ENCODE measurements around the gene ROS1.

GRCh38 chr6:117329926-117330325 is 95.8 kb downstream of the ROS1 start:
- TF ChIP-seq POLR2AphosphoS5 (IDR thresholded peaks at IDR 0.05; ENCODE audit: low read depth, low read length) (no peak), TAF1 (IDR thresholded peaks at IDR 0.05; ENCODE audit: borderline replicate concordance, low read depth, low read length) (no peak), POLR2A (IDR thresholded peaks at IDR 0.05; ENCODE audit: low read depth, low read length) (no peak)

Measured in GM12892 (cell line).